Measurements from ENCODE around the gene IL16. TPM values are rescaled to one million over a fixed set of nuclear protein-coding genes. Genes with fewer than 3 reads are reported as not detected.

Gene IL16
- total RNA-seq, 3 donors from 2014 or later = 11.1 to 40.5 (median 20.3) TPM

- TF ChIP-seq CTCF (IDR thresholded peaks at IDR 0.05) (no peak), POLR2A (IDR thresholded peaks at IDR 0.05) (no peak), POLR2AphosphoS5 (IDR thresholded peaks at IDR 0.05) (no peak)
- H3K9me3 ChIP-seq = no peaks in the 10 kb centered on the region
- DNase-seq (ENCODE audit: low spot score in 2 of 2) = no peak
- H3K27me3 ChIP-seq = no peaks in the 10 kb centered on the region
- no peak overlapping the region for H3K27ac ChIP-seq
- H3K4me1 ChIP-seq = no peaks in the 10 kb centered on the region
- intact Hi-C loops (cut with DNase I; ENCODE audit: low total_unique reads) = no loop called here
- H3K4me3 ChIP-seq = no peak overlapping the region
- no peaks in the 10 kb centered on the region for H3K36me3 ChIP-seq
Observed at GRCh38 chr15:81331600-81331999, 134.9 kb downstream of the IL16 start.

DNA sequence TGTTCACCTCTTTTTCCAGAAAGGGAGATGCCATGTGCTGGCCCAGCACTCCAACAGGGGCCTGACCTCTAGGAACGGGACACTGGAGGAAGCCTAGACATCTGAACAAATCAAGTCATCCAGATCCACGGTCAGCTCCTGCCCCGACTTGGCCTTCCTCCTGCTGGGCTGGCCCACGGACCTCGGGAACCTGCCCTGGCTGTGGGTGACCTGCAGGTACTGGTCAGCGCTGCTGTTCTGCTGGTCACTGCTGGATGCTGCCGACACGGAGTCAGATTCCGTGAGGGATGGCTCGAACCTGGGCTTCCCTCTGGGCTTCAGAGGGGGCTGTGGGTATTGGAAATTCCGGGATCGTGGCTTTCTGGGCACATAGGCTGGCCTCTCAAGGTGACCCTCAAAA is 135.6 kb downstream of the IL16 start:
- no peak for TF ChIP-seq CTCF (IDR thresholded peaks at IDR 0.05)
- no peak for TF ChIP-seq POLR2AphosphoS5 (IDR thresholded peaks at IDR 0.05)
- TF ChIP-seq POLR2A (IDR thresholded peaks at IDR 0.05) = no peak
- intact Hi-C loops (cut with DNase I; ENCODE audit: low total_unique reads) = no loop called here
- no peaks in the 10 kb centered on the region for H3K27me3 ChIP-seq

GRCh38 chr15:81333363-81333762 is 136.7 kb downstream of the IL16 start:
- no peak for TF ChIP-seq POLR2A (IDR thresholded peaks at IDR 0.05)
- no peak for TF ChIP-seq POLR2AphosphoS5 (IDR thresholded peaks at IDR 0.05)
- TF ChIP-seq CTCF (IDR thresholded peaks at IDR 0.05) = no peak
- Histone ChIP-seq H3K27me3 (no peaks in the 10 kb centered on the region), H3K4me3 (no peak overlapping the region), H3K9me3 (no peaks in the 10 kb centered on the region), H3K36me3 (no peaks in the 10 kb centered on the region), H3K27ac (no peak overlapping the region), H3K4me1 (peaks cover 0 to 10% of the 10 kb centered on the region in 2 donors)
- intact Hi-C loops (cut with DNase I; ENCODE audit: low total_unique reads) = no loop called here
- DNase-seq (ENCODE audit: low spot score in 2 of 2) = no peak

More for the DNA sequence above, 135.6 kb downstream of the IL16 start:
- DNase-seq (ENCODE audit: low spot score in 2 of 2) = no peak
- no peak overlapping the region for H3K4me3 ChIP-seq
- H3K4me1 ChIP-seq = no peaks in the 10 kb centered on the region
- no peaks in the 10 kb centered on the region for H3K36me3 ChIP-seq
- no peaks in the 10 kb centered on the region for H3K9me3 ChIP-seq
- H3K27ac ChIP-seq = no peak overlapping the region

- Histone ChIP-seq H3K27me3 (no peaks in the 10 kb centered on the region), H3K27ac (no peak overlapping the region), H3K9me3 (no peaks in the 10 kb centered on the region), H3K36me3 (no peaks in the 10 kb centered on the region), H3K4me3 (no peak overlapping the region), H3K4me1 (peaks cover 0 to 15% of the 10 kb centered on the region in 2 donors)
- DNase-seq (ENCODE audit: low spot score in 2 of 2) = no peak
- TF ChIP-seq POLR2A (IDR thresholded peaks at IDR 0.05) = no peak
- no peak for TF ChIP-seq CTCF (IDR thresholded peaks at IDR 0.05)
- TF ChIP-seq POLR2AphosphoS5 (IDR thresholded peaks at IDR 0.05) = no peak
- intact Hi-C loops (cut with DNase I; ENCODE audit: low total_unique reads) = no loop called here
Observed at GRCh38 chr15:81334768-81335435, 138.2 kb downstream of the IL16 start.

GRCh38 chr15:81335631-81336030 is 139.0 kb downstream of the IL16 start:
- no peaks in the 10 kb centered on the region for H3K27me3 ChIP-seq
- H3K36me3 ChIP-seq = no peaks in the 10 kb centered on the region
- no peak overlapping the region for H3K27ac ChIP-seq
- no peak overlapping the region for H3K4me3 ChIP-seq
- no peak for DNase-seq (ENCODE audit: low spot score in 2 of 2)
- no peaks in the 10 kb centered on the region for H3K9me3 ChIP-seq
- intact Hi-C loops (cut with DNase I; ENCODE audit: low total_unique reads) = no loop called here
- no peak for TF ChIP-seq POLR2AphosphoS5 (IDR thresholded peaks at IDR 0.05)
- TF ChIP-seq CTCF (IDR thresholded peaks at IDR 0.05) = no peak
- no peak for TF ChIP-seq POLR2A (IDR thresholded peaks at IDR 0.05)
- peaks cover 0 to 15% of the 10 kb centered on the region in 2 donors for H3K4me1 ChIP-seq

All from breast epithelium (tissue), 4 donors.